CD14-positive monocyte (primary cell): ENCODE measurements around the gene ZNF641. TPM values are rescaled to one million over a fixed set of nuclear protein-coding genes. Genes with fewer than 3 reads are reported as not detected.

Experiments
- DNase-seq, 3 donors: peaks; one replicate each; pipeline ENCODE4 v3.0.0-alpha.2; 2011 to 2022
- H2AFZ ChIP-seq: 2 replicates; pipeline ENCODE4 v1.6.0; 2012; ENCODE audit warnings: mild to moderate bottlenecking, low read depth, low read length, inconsistent platforms; ENCODE audit not compliant: insufficient read depth, poor library complexity, severe bottlenecking
- H3K27ac ChIP-seq, 2 donors: 1 replicate in 1 of 2; 2 replicates in 1 of 2; pipeline ENCODE4 v1.5.1; 2012 to 2013; ENCODE audit warnings: low read length in 2 of 2, control low read depth in 1 of 2, inconsistent platforms in 1 of 2, low read depth in 1 of 2, mild to moderate bottlenecking in 1 of 2
- H3K27me3 ChIP-seq, 2 donors: one replicate each; pipeline versions ENCODE4 v1.6.0 to v1.6.1; 2011 to 2013; ENCODE audit warnings: low read length in 2 of 2; ENCODE audit not compliant: control insufficient read depth in 2 of 2, insufficient read depth in 2 of 2
- H3K36me3 ChIP-seq, 2 donors: replicated peaks in 1 of 2; 1 replicate in 1 of 2; 2 replicates in 1 of 2; pipeline versions ENCODE4 v1.5.1 to v1.6.1; 2012 to 2013; ENCODE audit warnings: low read length in 2 of 2, control low read depth in 1 of 2, inconsistent platforms in 1 of 2, mild to moderate bottlenecking in 1 of 2; ENCODE audit not compliant: insufficient read depth in 2 of 2, control insufficient read depth in 1 of 2
- H3K4me1 ChIP-seq, 2 donors: 1 replicate in 1 of 2; 2 replicates in 1 of 2; pipeline versions ENCODE4 v1.5.1 to v1.6.1; 2012 to 2013; ENCODE audit warnings: low read length in 2 of 2, control low read depth in 1 of 2, inconsistent platforms in 1 of 2, mild to moderate bottlenecking in 1 of 2, moderate library complexity in 1 of 2; ENCODE audit not compliant: insufficient read depth in 2 of 2, control insufficient read depth in 1 of 2
- H3K4me2 ChIP-seq: replicated peaks from 2 replicates; pipeline ENCODE3; 2012; ENCODE audit warnings: low read length, moderate library complexity, mild to moderate bottlenecking; ENCODE audit not compliant: poor library complexity, severe bottlenecking; ENCODE audit errors: extremely low read depth
- H3K4me3 ChIP-seq, 3 experiments: fragments of 200-600 bp in 1 of 3; sonication (generic) in 1 of 3; replicated peaks in 1 of 3; 1 replicate in 2 of 3; 2 replicates in 1 of 3; pipeline ENCODE4 v1.5.1; 2011 to 2013; ENCODE audit warnings: low read length in 3 of 3, mild to moderate bottlenecking in 3 of 3, control low read depth in 2 of 3, low read depth in 2 of 3, inconsistent platforms in 1 of 3, moderate library complexity in 1 of 3
- H3K79me2 ChIP-seq: 2 replicates; pipeline ENCODE4 v1.6.0; 2012; ENCODE audit warnings: mild to moderate bottlenecking, control low read depth, inconsistent platforms, low read length, moderate library complexity; ENCODE audit not compliant: insufficient read depth
- H3K9ac ChIP-seq: 2 replicates; pipeline ENCODE4 v1.6.0; 2017; ENCODE audit warnings: low read length, mild to moderate bottlenecking; ENCODE audit not compliant: insufficient read depth, poor library complexity, severe bottlenecking
- H3K9me3 ChIP-seq, 2 donors: replicated peaks in 1 of 2; 1 replicate in 1 of 2; 2 replicates in 1 of 2; pipeline versions ENCODE4 v1.5.1 to v1.6.1; 2012 to 2013; ENCODE audit warnings: low read length in 2 of 2, control low read depth in 1 of 2; ENCODE audit not compliant: control insufficient read depth in 1 of 2, insufficient read depth in 1 of 2
- H4K20me1 ChIP-seq: 2 replicates; pipeline ENCODE4 v1.6.0; 2012; ENCODE audit warnings: mild to moderate bottlenecking, low read length, control low read depth, moderate library complexity; ENCODE audit not compliant: insufficient read depth
- H3K27ac Mint-ChIP-seq, 7 donors: one replicate each; pipeline ENCODE4 v1.8.0; 2020; ENCODE audit warnings: mild to moderate bottlenecking in 7 of 7, mixed read lengths in 7 of 7, moderate library complexity in 6 of 7, inconsistent platforms in 2 of 7
- H3K27me3 Mint-ChIP-seq, 3 donors: one replicate each; pipeline ENCODE4 v1.8.0; 2021 to 2022; ENCODE audit warnings: low read depth in 3 of 3, mild to moderate bottlenecking in 3 of 3, mixed read lengths in 3 of 3, moderate library complexity in 3 of 3, inconsistent platforms in 1 of 3
- H3K36me3 Mint-ChIP-seq, 2 donors: one replicate each; pipeline ENCODE4 v1.8.0; 2020; ENCODE audit warnings: mixed read lengths in 2 of 2, inconsistent platforms in 1 of 2, mild to moderate bottlenecking in 1 of 2
- H3K4me1 Mint-ChIP-seq: one replicate; pipeline ENCODE4 v1.8.0; 2020; ENCODE audit warnings: mild to moderate bottlenecking, mixed read lengths
- H3K4me3 Mint-ChIP-seq, 2 donors: one replicate each; pipeline ENCODE4 v1.8.0; 2020; ENCODE audit warnings: mild to moderate bottlenecking in 2 of 2, mixed read lengths in 2 of 2, moderate library complexity in 1 of 2
- H3K9me3 Mint-ChIP-seq, 7 donors: one replicate each; pipeline ENCODE4 v1.8.0; 2020 to 2022; ENCODE audit warnings: mixed read lengths in 7 of 7, mild to moderate bottlenecking in 6 of 7, moderate library complexity in 6 of 7, inconsistent platforms in 2 of 7
- CTCF ChIP-seq: fragments of 200-600 bp; IDR thresholded peaks from one replicate; pipeline ENCODE4 v1.8.0; 2022; ENCODE audit warnings: antibody characterized with exemption, mild to moderate bottlenecking
- WGBS: methylation state at CpG from one replicate; pipeline ENCODE4 v1.1.5; 2013; ENCODE audit warnings: missing lambda C conversion rate; ENCODE audit not compliant: insufficient coverage; 5-methylcytosine and 5-hydroxymethylcytosine counted together
- intact Hi-C, 2 donors: fragments of 100-400 bp; cut with micrococcal nuclease; formaldehyde crosslinking; loops; one replicate each; pipeline versions ENCODE4 v1.15.0 to v1.15.1; 2023
- polyA plus RNA-seq, 3 donors: library from polyadenylated mRNA; depleted of rRNA in 1 of 3; unstranded in 2 of 3; stranded (reverse) in 1 of 3; fragments of 300-500 nt in 2 of 3; fragments of >200 nt in 1 of 3; fragmentation: Illumina TruSeq in 2 of 3; gene quantifications; 1 replicate in 2 of 3; 2 replicates in 1 of 3; pipeline ENCODE4 v1.2.3, GENCODE V29; 2012 to 2021

The ZNF641 gene
- polyA plus RNA-seq, 3 donors, result 12.1 to 21.7 (median 12.6) TPM

- Histone ChIP-seq H2AFZ (no peak overlapping the region), H3K4me3 (no peak overlapping the region), H3K9me3 (no peaks in the 10 kb centered on the region), H4K20me1 (peaks cover 4% of the 10 kb centered on the region), H3K9ac (no peak overlapping the region), H3K27me3 (no peaks in the 10 kb centered on the region), H3K79me2 (no peaks in the 10 kb centered on the region), H3K4me2 (no peak overlapping the region), H3K4me1 (peaks cover 17 to 20% of the 10 kb centered on the region in 2 donors), H3K27ac (no peak overlapping the region), H3K36me3 (peaks cover 62 to 86% of the 10 kb centered on the region in 2 donors)
- H3K4me1 Mint-ChIP-seq, result peaks cover 29% of the 10 kb centered on the region
- H3K9me3 Mint-ChIP-seq, result peaks cover 0 to 2% (median 0%) of the 10 kb centered on the region in 7 donors
- peaks cover 0 to under 1% (median 0%) of the 10 kb centered on the region in 3 donors for H3K27me3 Mint-ChIP-seq
- no peak overlapping the region for H3K4me3 Mint-ChIP-seq
- intact Hi-C loops, result loop anchor here in 1 of 2 donors (10.0 kb wide), 1 partner anchor 58 kb away; no protein-coding TSS in a partner anchor
- 98% methylated on average over 6 of the region's 8 CpGs for WGBS
- H3K27ac Mint-ChIP-seq, result no peak overlapping the region
- H3K36me3 Mint-ChIP-seq, result peaks cover 62 to 76% of the 10 kb centered on the region in 2 donors
- no peak for TF ChIP-seq CTCF
- no peak for DNase-seq
Measured at GRCh38 chr12:48342980-48343379, 7.7 kb downstream of the ZNF641 start.

GRCh38 chr12:48340943-48341342, 9.8 kb downstream of the ZNF641 start:
- Histone ChIP-seq H3K79me2 (no peaks in the 10 kb centered on the region), H3K27me3 (no peaks in the 10 kb centered on the region), H3K4me3 (no peak overlapping the region), H2AFZ (no peak overlapping the region), H3K4me1 (peaks cover 30 to 34% of the 10 kb centered on the region in 2 donors), H3K27ac (peak overlapping the region in 1 of 2 donors; percentile 63), H4K20me1 (peaks cover 4% of the 10 kb centered on the region), H3K9ac (no peak overlapping the region), H3K9me3 (no peaks in the 10 kb centered on the region), H3K4me2 (no peak overlapping the region), H3K36me3 (peaks cover 42 to 65% of the 10 kb centered on the region in 2 donors)
- no CpG with 5 or more reads among the region's 2 CpGs for WGBS
- H3K4me3 Mint-ChIP-seq, result peak overlapping the region in 1 of 2 donors; percentile 23
- no peak for TF ChIP-seq CTCF
- DNase-seq, result peak; percentile 21 to 54 (median 47)
- H3K4me1 Mint-ChIP-seq, result peaks cover 42% of the 10 kb centered on the region
- H3K27me3 Mint-ChIP-seq, result peaks cover 0 to 1% (median 0%) of the 10 kb centered on the region in 3 donors
- peaks cover 44 to 63% of the 10 kb centered on the region in 2 donors for H3K36me3 Mint-ChIP-seq
- intact Hi-C loops, result loop anchor here in 1 of 2 donors (10.0 kb wide), 1 partner anchor 56 kb away; no protein-coding TSS in a partner anchor
- H3K27ac Mint-ChIP-seq, result peak overlapping the region in 4 of 7 donors; percentile 35 to 58 (median 52)
- peaks cover 0 to 6% (median 2%) of the 10 kb centered on the region in 7 donors for H3K9me3 Mint-ChIP-seq
